B cell (primary cell): ENCODE measurements around the gene RALGAPB. TPM values are rescaled to one million over a fixed set of nuclear protein-coding genes. Genes with fewer than 3 reads are reported as not detected.

Experiments used
- ATAC-seq: fragments of 200-7000 bp; cut with Tn5 transposase; one replicate; pipeline ENCODE4 v1.10.0; 2021; ENCODE audit warnings: low read depth, mild to moderate bottlenecking, moderate number of reproducible peaks, moderate library complexity
- CTCF ChIA-PET: fragments of 350-600 bp; sonication (Branson Sonifier 250); formaldehyde crosslinking; loops from one replicate; lab custom pipeline; 2021; ENCODE audit warnings: antibody characterized with exemption, inconsistent platforms; lab: Charles Lee
- POLR2A ChIA-PET: fragments of 350-600 bp; sonication (Branson Sonifier 250); formaldehyde crosslinking; loops from one replicate; lab custom pipeline; 2021; ENCODE audit warnings: antibody characterized with exemption; lab: Charles Lee
- DNase-seq: peaks from one replicate; pipeline ENCODE4 v3.0.0; 2013
- H2AFZ ChIP-seq: 2 replicates; pipeline ENCODE4 v1.6.1; 2012; ENCODE audit warnings: mild to moderate bottlenecking, low read depth, low read length; ENCODE audit not compliant: insufficient read depth, poor library complexity, severe bottlenecking
- H3K27ac ChIP-seq, 2 donors: 1 replicate in 1 of 2; 2 replicates in 1 of 2; pipeline ENCODE4 v1.5.1; 2012 to 2013; ENCODE audit warnings: low read length in 2 of 2, mild to moderate bottlenecking in 2 of 2, moderate library complexity in 1 of 2
- H3K27me3 ChIP-seq, 4 experiments: fragments of 200-600 bp in 1 of 4; sonication (generic) in 1 of 4; replicated peaks in 1 of 4; 1 replicate in 2 of 4; 2 replicates in 2 of 4; pipeline versions ENCODE4 v1.6.1 to v1.7.0; 2013 to 2016; ENCODE audit warnings: low read length in 3 of 4, mild to moderate bottlenecking in 2 of 4, mixed read lengths in 1 of 4, moderate library complexity in 1 of 4; ENCODE audit not compliant: insufficient read depth in 4 of 4, control insufficient read depth in 3 of 4; ENCODE audit errors: control extremely low read depth in 1 of 4
- H3K36me3 ChIP-seq, 2 experiments: replicated peaks in 1 of 2; 1 replicate in 1 of 2; 2 replicates in 1 of 2; pipeline versions ENCODE4 v1.6.1 to v1.7.1; 2013; ENCODE audit warnings: low read length in 1 of 2; ENCODE audit not compliant: insufficient read depth in 2 of 2, control insufficient read depth in 1 of 2; ENCODE audit errors: control extremely low read depth in 1 of 2, extremely low read depth in 1 of 2
- H3K4me1 ChIP-seq, 2 donors: fragments of 200-600 bp in 1 of 2; sonication (generic) in 1 of 2; 1 replicate in 1 of 2; 2 replicates in 1 of 2; pipeline versions ENCODE4 v1.5.1 to v1.6.1; 2013 to 2017; ENCODE audit warnings: low read length in 2 of 2; ENCODE audit not compliant: control insufficient read depth in 2 of 2, insufficient read depth in 2 of 2
- H3K4me2 ChIP-seq: replicated peaks from 2 replicates; pipeline ENCODE3; 2012; ENCODE audit warnings: mild to moderate bottlenecking, low read depth, low read length; ENCODE audit not compliant: poor library complexity, severe bottlenecking
- H3K4me3 ChIP-seq, 5 experiments: fragments of 200-600 bp in 1 of 5; sonication (generic) in 1 of 5; 1 replicate in 3 of 5; 2 replicates in 2 of 5; pipeline versions ENCODE4 v1.5.1 to v1.7.0; 2011 to 2016; ENCODE audit warnings: low read length in 4 of 5, mild to moderate bottlenecking in 4 of 5, low read depth in 2 of 5, control low read depth in 1 of 5, moderate library complexity in 1 of 5; ENCODE audit not compliant: insufficient read depth in 1 of 5; ENCODE audit errors: control extremely low read depth in 1 of 5, extremely low read depth in 1 of 5
- H3K79me2 ChIP-seq: fragments of 200-600 bp; sonication (generic); one replicate; pipeline ENCODE4 v1.6.0; 2016; ENCODE audit warnings: low read length; ENCODE audit not compliant: control insufficient read depth, insufficient read depth
- H3K9ac ChIP-seq: fragments of 200-600 bp; sonication (generic); 2 replicates; pipeline ENCODE4 v1.6.1; 2017; ENCODE audit warnings: mild to moderate bottlenecking, low read length, moderate library complexity
- H3K9me3 ChIP-seq, 3 donors: one replicate each; pipeline versions ENCODE4 v1.6.1 to v1.7.1; 2013; ENCODE audit warnings: low read length in 2 of 3; ENCODE audit not compliant: control insufficient read depth in 2 of 3, insufficient read depth in 1 of 3; ENCODE audit errors: control extremely low read depth in 1 of 3
- H4K20me1 ChIP-seq: 2 replicates; pipeline ENCODE4 v1.6.0; 2012; ENCODE audit warnings: mild to moderate bottlenecking, low read length; ENCODE audit not compliant: insufficient read depth, control insufficient read depth, poor library complexity, severe bottlenecking
- H3K27ac Mint-ChIP-seq: one replicate; pipeline ENCODE4 v1.8.0; 2021; ENCODE audit warnings: mixed read lengths
- H3K27me3 Mint-ChIP-seq: one replicate; pipeline ENCODE4 v1.8.0; 2021; ENCODE audit warnings: mixed read lengths
- H3K4me1 Mint-ChIP-seq: one replicate; pipeline ENCODE4 v1.8.0; 2021; ENCODE audit warnings: mixed read lengths
- H3K4me3 Mint-ChIP-seq: one replicate; pipeline ENCODE4 v1.8.0; 2021; ENCODE audit warnings: mixed read lengths
- H3K9me3 Mint-ChIP-seq: one replicate; pipeline ENCODE4 v1.8.0; 2022; ENCODE audit warnings: mixed read lengths; ENCODE audit not compliant: insufficient read depth
- CTCF ChIP-seq: fragments of 200-600 bp; IDR thresholded peaks from one replicate; pipeline ENCODE4 v1.8.0; 2022; ENCODE audit warnings: antibody characterized with exemption, mild to moderate bottlenecking
- EZH2 ChIP-seq: IDR thresholded peaks from 2 replicates; pipeline ENCODE4 v1.6.1; 2012; ENCODE audit warnings: borderline replicate concordance, low read depth, mild to moderate bottlenecking, moderate library complexity, low read length; ENCODE audit not compliant: insufficient read depth, poor library complexity, severe bottlenecking
- WGBS: methylation state at CpG from one replicate; pipeline ENCODE4 v1.1.5; 2013; ENCODE audit warnings: missing lambda C conversion rate; ENCODE audit not compliant: insufficient coverage; 5-methylcytosine and 5-hydroxymethylcytosine counted together
- intact Hi-C: fragments of 100-400 bp; cut with micrococcal nuclease; formaldehyde crosslinking; loops from one replicate; pipeline ENCODE4 v1.10.0; 2022
- polyA plus RNA-seq: library from polyadenylated mRNA; depleted of rRNA; stranded (reverse); fragments of >200 nt; gene quantifications from 2 replicates; pipeline ENCODE4 v1.2.3, GENCODE V29; 2012
- total RNA-seq, 2 donors: library from RNA; stranded (reverse); fragments of 120-200 nt in 1 of 2; gene quantifications; 1 replicate in 1 of 2; 2 replicates in 1 of 2; pipeline versions ENCODE4 v1.2.3 to v1.2.4, GENCODE V29; 2013 to 2022

Gene RALGAPB
- total and polyA plus RNA-seq, 2 donors (not counting 1 experiment from before 2014, with no cell fraction given), result 15.0 to 58.3 TPM

DNA sequence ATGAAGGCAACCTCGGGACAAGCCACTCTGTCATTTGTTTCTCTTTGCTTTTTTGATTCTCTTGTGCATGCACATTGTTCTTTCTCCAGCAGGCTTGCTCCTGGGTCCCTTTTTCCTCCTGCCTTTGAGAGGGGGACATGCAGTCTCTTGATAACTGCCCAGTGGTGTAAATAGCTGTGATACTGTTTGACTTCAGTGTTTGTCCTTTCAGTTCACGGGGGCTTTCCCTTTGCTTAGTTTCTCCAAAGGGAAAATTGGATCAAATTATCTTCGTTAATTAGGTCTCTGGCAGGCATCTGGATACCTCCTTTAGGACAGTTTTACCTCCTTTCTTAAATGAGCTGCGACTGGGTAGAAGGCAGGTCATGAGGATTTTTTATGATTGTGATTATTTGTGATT is 41.5 kb downstream of the RALGAPB start:
- intact Hi-C loops, result no loop called here
- no peaks in the 10 kb centered on the region for H3K27me3 ChIP-seq
- H3K4me3 ChIP-seq, result no peak overlapping the region
- no peaks in the 10 kb centered on the region for H3K9me3 ChIP-seq
- ATAC-seq, result no peak
- no peak overlapping the region for H2AFZ ChIP-seq
- TF ChIP-seq CTCF, result no peak
- TF ChIP-seq EZH2, result no peak
- H3K4me1 ChIP-seq, result no peaks in the 10 kb centered on the region
- Mint-ChIP-seq H3K9me3 (no peaks in the 10 kb centered on the region), H3K4me1 (no peaks in the 10 kb centered on the region), H3K27ac (no peak overlapping the region), H3K4me3 (no peak overlapping the region), H3K27me3 (no peaks in the 10 kb centered on the region)
- peaks cover 3 to 63% of the 10 kb centered on the region in 2 experiments for H3K36me3 ChIP-seq
- ChIA-PET POLR2A (no interaction called here), CTCF (no interaction called here)
- H3K9ac ChIP-seq, result no peak overlapping the region
- peaks cover 4% of the 10 kb centered on the region for H4K20me1 ChIP-seq
- H3K27ac ChIP-seq, result no peak overlapping the region
- H3K79me2 ChIP-seq, result no peaks in the 10 kb centered on the region
- 86% methylated on average over 1 of the region's 4 CpGs for WGBS
- no peak overlapping the region for H3K4me2 ChIP-seq
- DNase-seq, result no peak

DNA sequence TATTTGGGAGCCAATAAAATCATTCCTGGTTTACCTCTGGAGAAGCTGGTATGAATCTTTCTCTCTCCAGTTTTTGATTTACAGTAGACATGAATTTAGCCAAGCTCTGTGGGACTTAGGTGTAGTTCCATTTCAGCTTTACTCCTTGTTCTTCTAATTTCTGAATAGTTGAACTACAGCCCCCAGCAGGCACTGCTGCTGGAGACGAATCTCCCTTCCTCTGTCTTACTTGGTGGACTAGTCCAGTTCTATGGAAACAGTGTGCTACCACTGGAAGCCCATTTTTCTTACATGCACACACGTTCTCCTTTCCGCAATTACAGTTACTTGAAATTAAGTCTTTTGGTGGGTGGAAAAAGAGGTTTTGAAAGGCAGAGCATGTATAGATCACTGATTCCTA is 42.3 kb downstream of the RALGAPB start:
- Mint-ChIP-seq H3K27me3 (no peaks in the 10 kb centered on the region), H3K9me3 (no peaks in the 10 kb centered on the region), H3K4me1 (no peaks in the 10 kb centered on the region), H3K27ac (no peak overlapping the region), H3K4me3 (no peak overlapping the region)
- peaks cover 4% of the 10 kb centered on the region for H4K20me1 ChIP-seq
- POLR2A ChIA-PET, result no interaction called here
- CTCF ChIA-PET, result no interaction called here
- no peak overlapping the region for H3K9ac ChIP-seq
- no peak for TF ChIP-seq CTCF
- no peak for TF ChIP-seq EZH2
- H3K79me2 ChIP-seq, result no peaks in the 10 kb centered on the region
- DNase-seq (no peak), ATAC-seq (no peak)
- H3K4me2 ChIP-seq, result no peak overlapping the region
- no peaks in the 10 kb centered on the region for H3K4me1 ChIP-seq
- peaks cover 3 to 60% of the 10 kb centered on the region in 2 experiments for H3K36me3 ChIP-seq
- no peak overlapping the region for H2AFZ ChIP-seq
- 100% methylated on average over 1 of the region's 3 CpGs for WGBS
- intact Hi-C loops, result no loop called here
- H3K4me3 ChIP-seq, result no peak overlapping the region
- H3K27ac ChIP-seq, result no peak overlapping the region
- no peaks in the 10 kb centered on the region for H3K9me3 ChIP-seq
- no peaks in the 10 kb centered on the region for H3K27me3 ChIP-seq
